Measurements from ENCODE around the gene GLOD5. TPM values are rescaled to one million over a fixed set of nuclear protein-coding genes. Genes with fewer than 3 reads are reported as not detected.

The GLOD5 gene
- total and polyA plus RNA-seq, 8 donors = 0.84 to 2.5 (median 1.6) TPM

DNA sequence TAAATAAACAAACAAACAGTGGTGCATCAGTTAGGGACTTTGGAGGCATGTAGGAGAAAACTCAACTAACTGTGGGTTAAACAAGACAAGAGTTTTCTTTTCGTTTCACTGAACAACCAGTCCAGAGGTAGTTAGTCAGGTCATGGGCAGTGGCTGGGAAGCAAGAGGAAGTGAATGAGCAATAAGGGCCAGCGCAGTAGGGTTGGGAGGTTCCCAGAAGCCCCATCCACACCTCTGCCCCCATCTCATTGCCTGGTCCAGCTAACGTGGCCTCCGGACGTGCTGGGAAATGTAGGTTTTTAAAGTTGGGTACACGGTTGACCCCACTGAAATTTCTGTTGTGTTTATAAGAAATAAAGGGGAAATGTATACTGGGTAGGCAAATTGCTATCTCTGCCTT, 8.7 kb downstream of the GLOD5 start:
- DNase-seq (no peak), ATAC-seq (no peak)
- no peak overlapping the region for H3K4me3 ChIP-seq
- intact Hi-C loops (cut with DNase I) = no loop called here
- no peaks in the 10 kb centered on the region for H3K27me3 ChIP-seq
- TF ChIP-seq, protein P1, sequence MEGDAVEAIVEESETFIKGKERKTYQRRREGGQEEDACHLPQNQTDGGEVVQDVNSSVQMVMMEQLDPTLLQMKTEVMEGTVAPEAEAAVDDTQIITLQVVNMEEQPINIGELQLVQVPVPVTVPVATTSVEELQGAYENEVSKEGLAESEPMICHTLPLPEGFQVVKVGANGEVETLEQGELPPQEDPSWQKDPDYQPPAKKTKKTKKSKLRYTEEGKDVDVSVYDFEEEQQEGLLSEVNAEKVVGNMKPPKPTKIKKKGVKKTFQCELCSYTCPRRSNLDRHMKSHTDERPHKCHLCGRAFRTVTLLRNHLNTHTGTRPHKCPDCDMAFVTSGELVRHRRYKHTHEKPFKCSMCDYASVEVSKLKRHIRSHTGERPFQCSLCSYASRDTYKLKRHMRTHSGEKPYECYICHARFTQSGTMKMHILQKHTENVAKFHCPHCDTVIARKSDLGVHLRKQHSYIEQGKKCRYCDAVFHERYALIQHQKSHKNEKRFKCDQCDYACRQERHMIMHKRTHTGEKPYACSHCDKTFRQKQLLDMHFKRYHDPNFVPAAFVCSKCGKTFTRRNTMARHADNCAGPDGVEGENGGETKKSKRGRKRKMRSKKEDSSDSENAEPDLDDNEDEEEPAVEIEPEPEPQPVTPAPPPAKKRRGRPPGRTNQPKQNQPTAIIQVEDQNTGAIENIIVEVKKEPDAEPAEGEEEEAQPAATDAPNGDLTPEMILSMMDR (IDR thresholded peaks at IDR 0.05) = no peak
- H3K27ac ChIP-seq = no peak overlapping the region
- H3K36me3 ChIP-seq = no peaks in the 10 kb centered on the region
- H3K4me1 ChIP-seq = no peaks in the 10 kb centered on the region
- no peaks in the 10 kb centered on the region for H3K9me3 ChIP-seq

DNA sequence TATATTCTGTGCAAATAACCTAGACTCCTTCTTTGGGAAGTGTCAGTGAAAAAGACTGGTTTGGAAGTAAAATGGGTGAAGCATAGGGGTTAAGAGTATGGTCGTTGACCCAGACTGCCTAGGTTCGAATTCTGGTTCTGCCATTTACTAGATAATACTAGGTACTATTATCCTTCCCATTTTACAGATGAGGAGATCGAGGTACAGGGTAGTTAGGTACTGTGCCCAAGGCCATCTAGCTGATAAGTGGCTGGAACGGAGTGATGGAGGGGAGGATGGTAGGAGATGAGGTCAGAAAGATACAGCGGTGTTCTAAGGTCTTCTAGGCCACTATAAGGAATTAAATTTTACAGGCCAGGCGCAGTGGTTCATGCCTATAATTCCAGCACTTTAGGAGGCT, 11.1 kb downstream of the GLOD5 start:
- H3K9me3 ChIP-seq = no peaks in the 10 kb centered on the region
- no peak overlapping the region for H3K4me3 ChIP-seq
- H3K4me1 ChIP-seq = no peaks in the 10 kb centered on the region
- TF ChIP-seq, protein P1 (IDR thresholded peaks at IDR 0.05) = no peak
- no peaks in the 10 kb centered on the region for H3K27me3 ChIP-seq
- no peak for ATAC-seq
- no peaks in the 10 kb centered on the region for H3K36me3 ChIP-seq
- no peak overlapping the region for H3K27ac ChIP-seq
- intact Hi-C loops (cut with DNase I) = no loop called here
- DNase-seq = no peak

DNA sequence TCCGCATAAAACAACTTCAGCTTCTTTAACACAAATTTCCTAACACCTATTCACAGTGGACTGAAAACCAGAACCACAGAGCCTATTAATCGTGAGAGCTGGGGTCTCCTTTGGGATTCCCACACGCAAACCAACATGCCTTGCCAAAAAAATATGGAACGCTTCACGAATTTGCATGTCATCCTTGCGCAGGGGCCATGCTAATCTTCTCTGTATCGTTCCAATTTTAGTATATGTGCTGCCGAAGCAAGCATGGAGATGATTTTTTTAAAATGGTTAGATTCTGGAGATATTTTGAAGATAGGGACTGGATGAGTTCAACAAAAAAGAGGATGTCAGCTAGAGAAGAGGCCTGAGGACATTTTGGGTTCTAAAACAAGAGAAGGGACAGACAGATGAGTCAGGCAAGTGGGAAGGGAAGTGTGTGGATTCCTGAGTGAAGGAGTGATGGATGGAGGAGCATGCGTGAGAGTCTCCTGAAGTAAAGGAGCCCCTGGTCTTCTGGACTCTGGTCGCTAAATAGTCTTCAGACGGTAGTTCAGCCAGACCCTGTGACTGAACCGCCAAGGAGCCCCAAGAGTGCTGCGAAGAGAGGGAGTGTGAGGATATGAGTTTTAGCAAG, 15.4 kb downstream of the GLOD5 start:
- ATAC-seq = no peak
- intact Hi-C loops (cut with DNase I) = no loop called here
- no peaks in the 10 kb centered on the region for H3K9me3 ChIP-seq
- no peaks in the 10 kb centered on the region for H3K4me1 ChIP-seq
- H3K27ac ChIP-seq = no peak overlapping the region
- no peaks in the 10 kb centered on the region for H3K27me3 ChIP-seq
- DNase-seq = no peak
- TF ChIP-seq, protein P1 (IDR thresholded peaks at IDR 0.05) = no peak
- H3K4me3 ChIP-seq = no peak overlapping the region
- H3K36me3 ChIP-seq = no peaks in the 10 kb centered on the region

DNA sequence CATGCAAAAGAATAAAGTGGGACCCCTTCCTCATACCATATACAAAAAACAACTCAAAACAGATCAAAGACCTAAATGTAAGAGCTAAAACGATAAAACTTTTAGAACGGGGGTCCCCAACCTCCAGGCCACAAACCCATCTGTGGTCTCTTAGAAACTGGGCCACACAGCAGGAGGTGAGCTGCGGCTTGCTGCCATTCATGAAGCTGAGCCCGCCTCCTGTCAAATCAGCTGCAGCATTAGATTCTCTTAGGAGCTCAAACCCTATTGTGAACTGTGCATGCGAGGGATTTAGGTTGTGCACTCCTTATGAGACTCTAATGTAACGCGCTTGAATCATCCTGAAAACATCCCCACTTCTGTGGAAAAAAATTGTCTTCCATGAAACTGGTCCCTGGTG, 17.9 kb downstream of the GLOD5 start:
- no peaks in the 10 kb centered on the region for H3K36me3 ChIP-seq
- H3K27me3 ChIP-seq = no peaks in the 10 kb centered on the region
- H3K9me3 ChIP-seq = no peaks in the 10 kb centered on the region
- H3K4me3 ChIP-seq = no peak overlapping the region
- H3K4me1 ChIP-seq = no peaks in the 10 kb centered on the region
- TF ChIP-seq, protein P1 (IDR thresholded peaks at IDR 0.05) = no peak
- ATAC-seq (no peak), DNase-seq (no peak)
- no peak overlapping the region for H3K27ac ChIP-seq
- intact Hi-C loops (cut with DNase I) = no loop called here

DNA sequence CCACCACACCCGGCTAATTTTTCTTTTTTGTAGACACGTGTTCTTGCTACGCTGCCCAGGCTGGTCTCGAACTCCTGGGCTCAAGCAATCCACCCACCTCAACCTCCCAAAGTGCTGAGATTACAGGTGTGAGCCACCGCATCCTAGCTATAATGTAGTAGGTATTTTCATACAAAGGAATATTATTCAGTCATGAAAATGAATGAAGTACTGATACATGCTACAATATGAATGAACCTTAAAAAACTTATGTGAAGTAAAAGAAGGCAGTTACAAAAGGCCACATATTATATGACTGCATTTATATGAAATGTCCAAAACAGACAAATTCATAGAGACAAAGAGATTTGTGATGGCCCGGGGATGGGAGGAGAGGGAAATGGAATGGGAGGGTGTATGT, 20.2 kb downstream of the GLOD5 start:
- no peak overlapping the region for H3K4me3 ChIP-seq
- DNase-seq (no peak), ATAC-seq (no peak)
- intact Hi-C loops (cut with DNase I) = no loop called here
- H3K27ac ChIP-seq = no peak overlapping the region
- no peaks in the 10 kb centered on the region for H3K4me1 ChIP-seq
- TF ChIP-seq, protein P1 (IDR thresholded peaks at IDR 0.05) = no peak
- H3K36me3 ChIP-seq = no peaks in the 10 kb centered on the region
- H3K27me3 ChIP-seq = no peaks in the 10 kb centered on the region
- H3K9me3 ChIP-seq = no peaks in the 10 kb centered on the region

Data from left lung (tissue), 10 donors.